C4-2B (cell line): Measurements from ENCODE around the gene FGF8.

Experiments
- ZFX ChIP-seq: fragments of 450-650 bp; IDR thresholded peaks from 2 replicates; pipeline ENCODE4 v1.6.1; 2017
- TF ChIP-seq, protein P1 (sequence below): fragments of 450-650 bp; conservative IDR thresholded peaks from 2 replicates; pipeline ENCODE4 v1.5.1; 2017; ENCODE audit warnings: mild to moderate bottlenecking

DNA sequence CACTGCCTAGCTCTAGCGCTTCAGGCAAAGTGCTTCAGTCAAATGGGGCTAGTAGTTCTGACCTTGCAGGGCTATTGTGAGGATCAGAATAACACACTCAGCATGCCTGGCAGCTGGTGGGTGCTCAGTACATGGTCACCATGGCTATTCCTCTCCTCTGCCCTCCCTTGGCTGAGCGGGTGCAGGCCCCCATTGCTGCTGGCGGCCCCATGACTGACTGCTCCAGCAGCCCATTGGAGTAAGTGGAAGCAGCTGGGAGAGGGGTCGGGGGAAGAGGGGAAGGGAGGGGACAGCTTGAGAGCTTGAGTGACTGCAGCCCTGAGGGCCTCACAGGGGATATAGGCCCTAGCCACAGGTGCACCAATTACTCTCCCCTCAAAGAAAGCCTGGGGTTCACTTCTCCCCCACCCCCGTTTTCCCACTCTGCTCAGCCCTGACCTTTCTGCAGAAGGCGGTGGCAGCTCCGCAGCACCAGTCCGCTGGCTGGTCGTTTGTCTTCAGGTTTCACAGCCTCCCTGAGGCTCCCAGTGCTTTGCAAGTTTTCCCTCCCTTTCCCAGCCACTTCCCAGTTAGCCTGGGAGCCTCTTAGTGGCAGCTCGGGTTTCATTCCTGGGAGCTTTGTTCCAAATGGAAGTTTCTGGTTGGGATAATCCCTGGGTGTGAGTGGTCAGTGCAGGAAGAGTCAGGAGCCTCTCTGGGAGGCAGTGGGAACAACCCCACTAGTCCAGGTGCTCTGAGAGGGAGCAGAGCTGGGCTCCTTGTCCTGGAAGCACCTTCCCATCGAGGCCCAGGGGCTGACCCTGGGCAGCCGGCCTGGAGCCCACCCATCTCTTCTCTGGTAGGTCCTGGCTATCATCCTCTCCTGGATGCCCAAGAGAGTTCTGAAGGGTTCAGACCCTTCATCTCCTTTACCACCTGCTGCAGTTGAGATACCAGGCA lies 16.3 kb downstream of the FGF8 start:
- TF ChIP-seq, protein P1, sequence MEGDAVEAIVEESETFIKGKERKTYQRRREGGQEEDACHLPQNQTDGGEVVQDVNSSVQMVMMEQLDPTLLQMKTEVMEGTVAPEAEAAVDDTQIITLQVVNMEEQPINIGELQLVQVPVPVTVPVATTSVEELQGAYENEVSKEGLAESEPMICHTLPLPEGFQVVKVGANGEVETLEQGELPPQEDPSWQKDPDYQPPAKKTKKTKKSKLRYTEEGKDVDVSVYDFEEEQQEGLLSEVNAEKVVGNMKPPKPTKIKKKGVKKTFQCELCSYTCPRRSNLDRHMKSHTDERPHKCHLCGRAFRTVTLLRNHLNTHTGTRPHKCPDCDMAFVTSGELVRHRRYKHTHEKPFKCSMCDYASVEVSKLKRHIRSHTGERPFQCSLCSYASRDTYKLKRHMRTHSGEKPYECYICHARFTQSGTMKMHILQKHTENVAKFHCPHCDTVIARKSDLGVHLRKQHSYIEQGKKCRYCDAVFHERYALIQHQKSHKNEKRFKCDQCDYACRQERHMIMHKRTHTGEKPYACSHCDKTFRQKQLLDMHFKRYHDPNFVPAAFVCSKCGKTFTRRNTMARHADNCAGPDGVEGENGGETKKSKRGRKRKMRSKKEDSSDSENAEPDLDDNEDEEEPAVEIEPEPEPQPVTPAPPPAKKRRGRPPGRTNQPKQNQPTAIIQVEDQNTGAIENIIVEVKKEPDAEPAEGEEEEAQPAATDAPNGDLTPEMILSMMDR: no peak
- TF ChIP-seq ZFX: no peak
